HAP-1 (cell line): ENCODE data around the gene LRRTM4.

Experiments used
- DNase-seq, 2 experiments: peaks; one replicate each; pipeline ENCODE4 v3.0.0-alpha.2; 2016 to 2020; ENCODE audit warnings: low spot score in 2 of 2
- H3K27me3 ChIP-seq: fragments of 250-450 bp; sonication (Bioruptor Pico); 2 replicates; pipeline ENCODE4 v1.5.1; 2020; ENCODE audit warnings: low read depth, mild to moderate bottlenecking, moderate library complexity
- H3K36me3 ChIP-seq: fragments of 250-450 bp; sonication (Bioruptor Pico); replicated peaks from 2 replicates; pipeline ENCODE4 v1.5.1; 2020; ENCODE audit warnings: mild to moderate bottlenecking
- H3K4me1 ChIP-seq: fragments of 250-450 bp; sonication (Bioruptor Pico); 2 replicates; pipeline ENCODE4 v1.5.1; 2020; ENCODE audit warnings: mild to moderate bottlenecking
- H3K4me3 ChIP-seq: fragments of 250-450 bp; sonication (Bioruptor Pico); 2 replicates; pipeline ENCODE4 v1.5.1; 2020; ENCODE audit warnings: mild to moderate bottlenecking, moderate library complexity
- H3K9me3 ChIP-seq: fragments of 250-450 bp; sonication (Bioruptor Pico); 2 replicates; pipeline ENCODE4 v1.5.1; 2020; ENCODE audit warnings: mild to moderate bottlenecking, moderate library complexity
- in situ Hi-C: fragments of 300-500 bp; cut with MboI; formaldehyde crosslinking; loops from 3 replicates; pipeline ENCODE4 v1.14.3; 2020; ENCODE audit warnings: low sequenced_read_pairs, inconsistent platforms, mixed read lengths

The LRRTM4 gene

DNA sequence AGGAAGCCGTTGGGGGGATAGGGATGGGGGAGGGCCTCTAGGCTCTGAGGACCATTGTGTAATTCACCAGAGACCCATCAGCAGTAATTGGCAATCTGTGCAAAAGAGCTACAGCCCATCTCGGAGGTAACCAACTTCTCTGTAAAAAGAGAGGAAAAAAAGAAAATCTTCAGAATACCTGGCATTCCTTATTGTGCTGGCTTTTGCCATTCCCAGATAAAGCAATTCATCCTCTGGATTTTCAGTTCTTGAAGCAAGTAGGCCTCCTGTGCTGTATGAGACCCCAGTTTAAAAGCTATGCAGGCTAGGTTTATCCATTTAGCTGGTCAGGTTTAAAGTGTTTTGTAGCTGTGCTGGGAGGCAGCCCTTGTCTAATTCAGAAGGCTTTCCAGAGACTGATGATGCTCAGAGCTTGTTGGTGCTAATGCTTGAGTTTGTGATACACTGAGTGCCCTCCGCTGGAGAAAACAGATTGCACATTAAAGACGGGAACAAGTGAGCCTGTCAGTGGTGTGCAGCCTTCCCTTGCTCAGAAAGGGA is at the start of gene LRRTM4:
Gene LRRTM4, minus strand, starts transcription at position 446 of the 540 bp plus-strand sequence.
- Histone ChIP-seq H3K36me3 (no peaks in the 10 kb centered on the region), H3K4me1 (peaks cover 7% of the 10 kb centered on the region), H3K9me3 (no peaks in the 10 kb centered on the region), H3K4me3 (no peak within 1 kb of the TSS), H3K27me3 (no peaks in the 10 kb centered on the region)
- in situ Hi-C loops, result loop anchor here (25.0 kb wide), 1 partner anchor 135 kb away; no protein-coding TSS in a partner anchor
- peak; percentile 21 to 43 for DNase-seq

DNA sequence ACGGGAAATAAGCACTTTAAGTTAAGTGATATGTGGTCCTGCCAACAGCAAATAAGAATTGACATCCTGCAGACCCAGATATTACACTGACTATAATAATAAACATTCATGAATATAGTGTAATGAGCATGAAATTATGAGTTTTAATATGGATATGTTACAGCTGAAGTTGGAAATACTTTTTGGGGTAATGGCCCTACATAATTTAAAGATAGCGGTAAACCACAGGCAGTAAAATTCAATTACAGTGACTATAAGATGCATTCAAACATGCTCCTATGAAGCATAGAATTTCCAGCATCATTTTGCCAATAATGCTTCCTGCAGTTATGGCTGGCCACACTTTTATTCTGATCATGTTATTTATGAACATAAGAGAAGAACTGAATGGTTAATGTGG is 49.4 kb upstream of the LRRTM4 start:
- H3K36me3 ChIP-seq, result no peaks in the 10 kb centered on the region
- DNase-seq, result no peak
- in situ Hi-C loops, result no loop called here

DNA sequence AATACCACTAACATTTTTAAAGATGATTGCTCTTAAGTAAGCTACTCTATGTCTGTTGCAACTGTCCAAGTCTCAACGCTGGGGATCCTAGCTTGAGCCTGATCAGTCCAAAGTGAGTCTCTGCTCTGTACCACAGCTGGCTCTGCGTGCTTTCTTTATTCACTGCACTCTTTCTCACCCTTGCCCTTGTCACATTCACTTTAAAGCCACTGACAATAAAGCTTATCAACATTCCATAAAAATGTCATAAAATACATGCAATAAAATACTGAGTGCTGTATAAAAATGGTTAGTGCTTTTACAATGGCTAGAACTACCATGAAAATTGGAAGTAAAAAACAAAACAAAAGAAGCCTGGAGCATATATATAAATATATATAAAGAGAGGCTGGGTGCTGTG is 45.5 kb upstream of the LRRTM4 start:
- in situ Hi-C loops, result no loop called here
- H3K36me3 ChIP-seq, result no peaks in the 10 kb centered on the region
- H3K9me3 ChIP-seq, result no peaks in the 10 kb centered on the region
- H3K4me1 ChIP-seq, result no peaks in the 10 kb centered on the region
- no peak overlapping the region for H3K4me3 ChIP-seq
- H3K27me3 ChIP-seq, result no peaks in the 10 kb centered on the region
- DNase-seq, result no peak

More for the DNA sequence above, 49.4 kb upstream of the LRRTM4 start:
- no peaks in the 10 kb centered on the region for H3K9me3 ChIP-seq
- no peaks in the 10 kb centered on the region for H3K4me1 ChIP-seq
- H3K4me3 ChIP-seq, result no peak overlapping the region
- no peaks in the 10 kb centered on the region for H3K27me3 ChIP-seq

- no peak for DNase-seq
- H3K27me3 ChIP-seq, result no peaks in the 10 kb centered on the region
- in situ Hi-C loops, result no loop called here
- H3K4me3 ChIP-seq, result no peak overlapping the region
- no peaks in the 10 kb centered on the region for H3K36me3 ChIP-seq
- no peaks in the 10 kb centered on the region for H3K4me1 ChIP-seq
- no peaks in the 10 kb centered on the region for H3K9me3 ChIP-seq
Measured at GRCh38 chr2:77566582-77566981, 44.4 kb upstream of the LRRTM4 start.

GRCh38 chr2:77566131-77566530 is 44.0 kb upstream of the LRRTM4 start:
- H3K9me3 ChIP-seq, result no peaks in the 10 kb centered on the region
- H3K36me3 ChIP-seq, result no peaks in the 10 kb centered on the region
- H3K4me1 ChIP-seq, result no peaks in the 10 kb centered on the region
- DNase-seq, result no peak
- H3K4me3 ChIP-seq, result no peak overlapping the region
- in situ Hi-C loops, result no loop called here
- no peaks in the 10 kb centered on the region for H3K27me3 ChIP-seq

DNA sequence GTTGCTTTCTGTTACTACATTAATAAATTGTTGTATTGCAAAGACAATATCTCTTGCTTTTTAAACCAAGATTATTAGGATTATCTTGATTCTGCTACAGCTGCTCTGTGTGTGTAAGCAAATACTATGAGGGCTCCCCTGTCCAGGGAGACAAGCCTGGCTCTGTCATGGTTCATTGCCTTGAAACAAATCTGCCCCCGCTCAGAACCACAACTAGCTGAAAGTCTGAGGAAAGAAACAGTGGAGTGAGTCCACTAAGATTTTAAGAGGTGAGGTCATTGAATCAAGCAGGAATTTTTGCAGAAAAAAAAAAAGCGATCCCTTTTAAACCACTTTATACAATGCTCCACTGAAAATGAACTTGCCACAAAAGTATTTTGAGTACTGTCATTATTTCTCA is 30.8 kb upstream of the LRRTM4 start:
- Histone ChIP-seq H3K4me3 (no peak overlapping the region), H3K36me3 (no peaks in the 10 kb centered on the region), H3K9me3 (no peaks in the 10 kb centered on the region), H3K27me3 (no peaks in the 10 kb centered on the region), H3K4me1 (no peaks in the 10 kb centered on the region)
- DNase-seq, result no peak
- in situ Hi-C loops, result no loop called here

DNA sequence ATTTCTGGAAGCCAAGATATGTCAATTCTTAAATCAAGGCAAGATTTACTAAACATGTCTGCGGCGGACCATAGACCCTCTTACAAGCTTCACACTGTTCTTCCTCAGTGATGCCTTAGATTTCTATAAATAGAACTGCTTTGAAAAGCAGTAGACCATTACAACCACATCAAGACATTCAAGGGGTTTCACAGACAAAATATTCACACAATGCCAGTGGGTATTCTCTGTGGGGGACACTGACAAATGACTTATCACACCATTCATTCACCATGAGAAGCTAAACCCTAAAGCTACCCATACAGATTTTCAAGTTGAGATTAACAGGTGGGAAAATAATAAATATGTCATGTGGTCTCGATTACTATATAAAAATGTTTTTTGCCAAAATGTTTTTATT is 15.9 kb upstream of the LRRTM4 start:
- in situ Hi-C loops, result no loop called here
- H3K36me3 ChIP-seq, result no peaks in the 10 kb centered on the region
- no peak overlapping the region for H3K4me3 ChIP-seq
- H3K9me3 ChIP-seq, result no peaks in the 10 kb centered on the region
- H3K4me1 ChIP-seq, result no peaks in the 10 kb centered on the region
- H3K27me3 ChIP-seq, result no peaks in the 10 kb centered on the region
- no peak for DNase-seq

- peak in 1 of 2 experiments; percentile 47 for DNase-seq
- Histone ChIP-seq H3K27me3 (no peaks in the 10 kb centered on the region), H3K9me3 (no peaks in the 10 kb centered on the region), H3K36me3 (no peaks in the 10 kb centered on the region), H3K4me3 (no peak overlapping the region), H3K4me1 (peaks cover 7% of the 10 kb centered on the region)
- in situ Hi-C loops, result loop anchor here (25.0 kb wide), 1 partner anchor 136 kb away; no protein-coding TSS in a partner anchor
Measured at GRCh38 chr2:77522888-77523287, 712 bp upstream of the LRRTM4 start.

DNA sequence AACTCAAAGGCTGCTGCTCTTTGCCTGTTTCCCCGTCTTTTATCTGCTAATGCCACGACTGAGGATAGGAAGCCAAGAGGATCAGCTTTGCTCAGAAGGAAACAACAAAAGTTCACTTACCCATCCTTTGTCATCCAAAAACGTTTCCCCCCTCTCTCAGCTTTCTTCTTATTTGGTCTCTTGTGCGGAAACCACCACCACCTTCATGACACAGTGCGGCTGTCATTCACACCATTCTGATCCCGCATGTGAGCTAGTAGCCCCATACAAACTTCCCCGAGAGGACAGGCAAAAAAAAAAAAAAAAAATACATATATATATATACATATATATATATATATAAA is 656 bp downstream of the LRRTM4 start:
- DNase-seq, result no peak
- in situ Hi-C loops, result loop anchor here (25.0 kb wide), 1 partner anchor 134 kb away; no protein-coding TSS in a partner anchor
- H3K9me3 ChIP-seq, result no peaks in the 10 kb centered on the region
- no peaks in the 10 kb centered on the region for H3K27me3 ChIP-seq
- no peaks in the 10 kb centered on the region for H3K36me3 ChIP-seq
- no peak overlapping the region for H3K4me3 ChIP-seq
- peaks cover 7% of the 10 kb centered on the region for H3K4me1 ChIP-seq

DNA sequence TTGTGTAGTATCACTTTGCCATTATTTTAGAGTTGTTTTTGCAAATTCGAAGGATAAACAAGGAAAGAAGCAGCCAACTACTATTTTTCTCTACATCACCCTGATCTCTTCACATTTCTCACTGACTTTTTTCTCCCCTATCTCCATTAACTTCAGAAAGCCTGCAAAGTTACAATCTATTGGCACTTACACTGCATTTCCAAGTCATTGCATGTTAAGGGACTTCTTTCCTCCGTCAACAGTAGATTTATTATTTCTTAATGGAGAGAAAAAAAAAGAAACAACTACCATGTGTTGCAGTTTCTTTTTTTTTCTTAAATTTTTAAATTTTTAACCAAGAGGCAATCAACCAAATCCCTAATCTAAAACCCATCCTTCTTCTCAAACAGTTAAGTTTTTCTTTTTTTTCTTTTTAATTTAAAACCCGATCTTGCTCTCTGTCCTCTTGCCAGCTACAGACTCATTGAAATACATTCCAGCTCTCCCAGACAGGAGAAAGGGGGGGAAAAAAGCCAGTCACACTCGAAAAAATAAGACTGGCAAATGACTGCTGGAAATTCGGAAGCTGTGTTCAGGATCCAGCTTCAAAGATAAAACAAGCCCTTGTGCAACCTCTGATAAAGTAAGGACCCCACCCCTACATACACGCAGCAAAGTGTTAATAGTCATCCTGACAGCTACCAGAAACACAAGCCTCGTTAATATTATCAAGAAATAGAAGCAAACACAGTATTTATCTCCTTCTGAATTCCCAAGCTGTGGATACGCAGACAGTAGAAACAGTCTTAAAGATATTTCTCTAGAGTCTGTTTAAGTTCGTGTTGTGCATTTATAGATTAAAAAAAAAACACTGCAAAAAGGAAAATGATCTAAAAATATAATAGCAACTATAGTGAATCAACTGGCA is 1.3 kb downstream of the LRRTM4 start:
- Histone ChIP-seq H3K4me1 (peaks cover 7% of the 10 kb centered on the region), H3K36me3 (no peaks in the 10 kb centered on the region), H3K9me3 (no peaks in the 10 kb centered on the region), H3K4me3 (no peak overlapping the region), H3K27me3 (no peaks in the 10 kb centered on the region)
- no peak for DNase-seq
- in situ Hi-C loops, result loop anchor here (25.0 kb wide), 1 partner anchor 134 kb away; no protein-coding TSS in a partner anchor

DNA sequence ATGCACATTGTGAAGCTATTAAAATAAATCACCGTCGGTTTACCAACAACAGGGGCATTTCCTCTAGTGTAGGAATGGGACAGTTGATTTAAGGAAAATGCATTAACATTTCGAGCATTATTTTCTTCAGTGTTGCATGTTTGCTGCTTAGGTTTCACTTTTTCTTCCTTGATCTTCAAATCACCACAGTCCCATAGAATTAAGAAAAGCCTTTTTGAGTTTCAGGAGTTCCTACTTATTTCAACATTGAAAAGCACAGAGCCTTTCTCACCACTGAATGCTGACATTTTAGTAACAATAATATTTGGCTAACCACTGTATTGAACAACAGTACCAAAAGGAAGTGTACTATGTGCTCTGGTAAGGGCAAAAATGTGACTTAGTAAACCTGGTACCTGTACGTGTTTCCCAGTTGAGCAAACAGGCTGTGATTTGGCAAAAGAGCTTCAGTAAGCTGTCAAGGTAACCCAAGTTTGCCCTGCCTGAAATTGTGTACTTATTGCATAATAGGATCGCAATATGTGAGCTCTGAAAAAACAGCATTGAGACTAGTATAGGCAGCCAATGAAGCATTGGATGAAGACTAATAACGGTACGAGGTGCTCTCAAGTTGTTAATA is 2.2 kb downstream of the LRRTM4 start:
- Histone ChIP-seq H3K4me3 (no peak overlapping the region), H3K36me3 (no peaks in the 10 kb centered on the region), H3K27me3 (no peaks in the 10 kb centered on the region), H3K9me3 (no peaks in the 10 kb centered on the region), H3K4me1 (peaks cover 7% of the 10 kb centered on the region)
- in situ Hi-C loops, result loop anchor here (25.0 kb wide), 1 partner anchor 133 kb away; no protein-coding TSS in a partner anchor
- DNase-seq, result no peak

DNA sequence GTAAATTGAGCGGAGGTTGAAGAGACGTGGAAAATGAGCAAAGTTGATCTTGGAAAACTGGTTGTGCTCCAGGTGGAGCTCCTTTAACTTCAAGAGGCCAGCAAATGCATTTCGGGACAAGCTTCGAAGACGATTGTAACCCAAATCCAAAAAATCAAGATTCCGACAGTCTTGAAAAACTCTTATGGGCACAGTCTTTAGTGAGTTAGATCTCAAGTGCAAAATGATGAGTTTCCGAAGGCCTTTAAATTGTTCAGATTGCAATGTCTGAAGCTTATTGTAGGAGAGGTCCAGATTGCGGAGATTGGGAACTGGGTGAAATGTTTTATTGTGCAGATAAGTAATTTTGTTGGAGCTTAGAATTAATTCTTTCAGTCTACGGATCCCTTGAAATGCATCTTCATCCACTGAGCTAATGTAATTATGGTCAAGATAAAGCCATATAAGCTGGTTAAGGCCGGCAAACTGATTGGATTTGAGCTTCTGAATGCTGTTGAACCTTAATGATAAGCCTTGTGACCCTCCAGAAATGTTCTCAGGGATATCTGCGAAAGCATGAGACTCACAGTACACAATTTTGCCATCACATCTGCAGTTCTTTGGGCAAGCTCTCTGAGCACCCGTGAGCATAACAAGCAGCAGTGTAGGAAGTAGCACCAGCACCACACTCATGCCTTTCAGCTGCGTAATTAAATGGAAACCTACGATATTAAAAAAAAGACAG is 2.9 kb downstream of the LRRTM4 start:
- peaks cover 7% of the 10 kb centered on the region for H3K4me1 ChIP-seq
- DNase-seq, result no peak
- H3K27me3 ChIP-seq, result no peaks in the 10 kb centered on the region
- H3K36me3 ChIP-seq, result no peaks in the 10 kb centered on the region
- no peak overlapping the region for H3K4me3 ChIP-seq
- in situ Hi-C loops, result loop anchor here (25.0 kb wide), 1 partner anchor 132 kb away; no protein-coding TSS in a partner anchor
- H3K9me3 ChIP-seq, result no peaks in the 10 kb centered on the region

- no peak overlapping the region for H3K4me3 ChIP-seq
- H3K9me3 ChIP-seq, result no peaks in the 10 kb centered on the region
- in situ Hi-C loops, result loop anchor here (25.0 kb wide), 1 partner anchor 131 kb away; no protein-coding TSS in a partner anchor
- no peaks in the 10 kb centered on the region for H3K27me3 ChIP-seq
- no peaks in the 10 kb centered on the region for H3K36me3 ChIP-seq
- no peak for DNase-seq
- H3K4me1 ChIP-seq, result peaks cover 3% of the 10 kb centered on the region
Measured at GRCh38 chr2:77518311-77518710, 3.9 kb downstream of the LRRTM4 start.
